UCSD-AML1 (cell line): ENCODE results near the gene PAX5.

Experiments used
- DNase-seq: peaks from one replicate; lab custom pipeline; 2025; ENCODE audit not compliant: unreplicated experiment; lab: John Stamatoyannopoulos, UW

Gene PAX5

DNA sequence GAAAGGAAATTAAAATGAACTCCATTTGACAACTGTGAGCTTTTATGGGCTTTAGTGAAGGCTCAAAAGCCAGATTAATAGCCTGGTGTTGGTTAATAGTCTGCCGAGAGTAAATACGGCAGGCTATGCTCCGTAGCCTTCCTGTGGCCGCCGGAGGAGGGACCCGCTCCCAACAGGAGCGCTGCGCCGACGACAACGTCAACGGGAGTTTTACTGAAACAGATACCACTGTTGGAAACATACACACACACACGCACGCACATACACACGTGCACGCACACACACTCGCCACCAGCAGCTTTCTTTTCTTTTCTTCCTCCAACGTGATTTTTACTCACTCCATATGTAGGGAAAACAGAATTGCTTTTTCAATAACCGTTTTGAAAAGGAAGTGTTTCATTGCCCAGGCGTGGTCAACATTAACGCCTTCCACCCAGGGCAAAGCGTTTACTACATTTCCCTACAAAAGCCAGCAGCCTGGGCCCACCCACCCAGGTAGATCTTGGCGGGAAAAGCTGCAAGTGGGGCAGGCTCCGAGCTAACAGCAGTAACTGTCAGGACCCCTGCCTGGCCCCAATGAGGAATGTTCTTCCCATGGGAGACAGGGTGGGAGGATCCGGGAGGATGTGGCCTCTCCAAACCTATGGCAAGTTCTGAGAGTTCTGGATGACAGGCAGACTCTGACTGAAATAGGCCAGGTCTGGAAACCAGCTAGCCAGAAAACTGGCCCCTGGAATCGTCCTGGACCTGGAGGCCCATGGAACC is 72.3 kb downstream of the PAX5 start:
- DNase-seq = no peak

DNA sequence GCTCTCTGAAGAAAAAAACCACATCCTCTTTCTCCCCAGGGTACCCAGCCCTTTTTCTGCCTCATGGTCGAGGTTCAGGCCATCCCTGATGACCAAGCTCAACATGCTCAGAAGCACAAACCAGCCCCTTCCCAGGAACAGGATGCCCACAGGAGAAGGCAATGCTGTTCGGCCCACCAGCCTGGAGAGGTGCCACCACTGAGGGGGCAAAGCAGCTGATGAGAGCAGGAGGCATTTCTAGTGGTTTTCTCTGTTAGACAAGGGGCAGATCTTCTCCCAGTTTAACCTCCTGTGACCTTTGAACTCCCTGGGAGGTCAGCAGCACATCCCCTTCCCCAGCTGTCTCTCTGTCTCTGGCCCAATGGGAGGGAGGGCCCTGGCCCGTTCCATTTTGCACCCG is 73.0 kb downstream of the PAX5 start:
- DNase-seq = no peak

GRCh38 chr9:36960575-36960955 is 73.5 kb downstream of the PAX5 start:
- DNase-seq = no peak

DNA sequence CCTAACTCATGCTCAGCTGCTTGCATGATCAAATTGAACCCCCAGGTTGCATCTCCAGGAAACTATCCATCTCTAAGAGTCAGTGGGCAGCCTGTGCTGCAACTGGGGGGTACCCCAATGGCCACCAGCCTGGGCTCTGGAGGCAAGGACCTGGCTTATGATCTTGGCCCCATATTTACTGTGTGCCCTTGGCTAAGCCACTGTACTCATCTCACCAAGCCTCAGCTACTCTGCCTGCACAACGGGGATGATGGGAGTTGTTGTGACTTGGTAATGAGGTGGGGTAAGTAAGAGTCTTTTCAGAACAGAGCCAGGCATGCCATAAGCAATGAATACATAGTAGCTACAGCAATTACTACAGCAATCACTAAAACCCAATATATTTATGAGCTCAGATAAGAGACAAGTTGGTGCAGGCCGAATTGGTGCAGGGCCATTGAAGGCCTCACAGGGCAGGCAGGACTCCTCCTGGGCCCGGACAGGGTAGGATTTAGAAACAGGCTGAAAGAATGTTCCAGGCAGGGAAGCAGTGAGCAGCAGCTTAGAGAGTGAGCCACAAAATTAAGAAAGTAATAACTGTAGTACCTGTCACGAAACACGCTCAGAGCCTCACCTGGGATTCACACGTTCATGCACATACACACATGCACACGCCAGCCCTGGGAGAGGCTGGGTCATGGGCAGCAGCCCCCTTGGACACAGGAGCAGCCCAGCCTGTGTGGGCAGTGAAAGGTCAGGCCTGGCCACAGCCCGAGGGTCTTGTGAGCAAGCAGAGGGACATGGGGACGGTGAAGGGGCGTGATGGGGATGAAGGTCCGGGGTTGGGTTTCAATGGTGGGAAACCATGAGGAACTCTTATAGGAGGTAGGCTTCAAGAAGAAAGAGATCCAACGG is 74.1 kb downstream of the PAX5 start:
- DNase-seq = no peak

DNA sequence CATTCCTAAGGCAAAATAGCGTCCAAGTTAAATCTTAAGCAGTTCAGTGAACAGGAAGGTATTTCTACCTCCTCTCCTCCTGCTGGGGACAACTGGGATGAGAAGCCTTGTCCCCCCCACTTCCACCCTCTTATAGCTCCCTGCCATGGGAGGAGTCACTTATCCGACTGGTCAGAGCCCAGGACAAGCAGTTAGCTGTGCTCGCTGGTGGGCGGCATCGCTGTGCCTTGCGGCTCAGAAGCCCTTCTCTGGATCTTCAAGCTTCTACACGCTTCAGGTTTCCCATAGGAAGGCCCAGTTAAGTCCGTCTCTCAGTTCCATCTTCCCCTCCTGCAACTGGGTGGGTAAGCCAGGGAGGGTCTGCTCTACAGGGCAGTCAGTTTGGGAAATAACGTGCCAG is 77.2 kb downstream of the PAX5 start:
- no peak for DNase-seq

DNA sequence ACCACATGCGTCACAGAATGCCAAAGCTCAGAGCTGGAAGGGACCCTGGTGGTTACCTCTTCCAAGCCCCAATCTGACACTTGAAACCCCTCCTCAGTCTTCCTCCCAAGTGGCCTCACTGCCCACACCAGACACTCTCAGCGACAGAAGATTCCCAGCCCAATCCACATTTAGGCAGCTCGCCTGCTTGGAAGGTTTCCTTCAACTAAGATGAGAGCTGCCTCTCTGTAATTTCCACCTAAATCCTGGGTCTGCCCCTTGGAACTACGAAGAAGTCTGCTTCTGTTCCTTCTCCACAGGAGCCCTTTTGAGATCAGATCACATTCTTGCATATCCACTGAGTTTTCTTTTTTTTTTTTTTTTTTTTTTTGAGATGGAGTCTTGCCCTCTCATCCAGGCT is 83.7 kb downstream of the PAX5 start:
- DNase-seq = no peak

DNA sequence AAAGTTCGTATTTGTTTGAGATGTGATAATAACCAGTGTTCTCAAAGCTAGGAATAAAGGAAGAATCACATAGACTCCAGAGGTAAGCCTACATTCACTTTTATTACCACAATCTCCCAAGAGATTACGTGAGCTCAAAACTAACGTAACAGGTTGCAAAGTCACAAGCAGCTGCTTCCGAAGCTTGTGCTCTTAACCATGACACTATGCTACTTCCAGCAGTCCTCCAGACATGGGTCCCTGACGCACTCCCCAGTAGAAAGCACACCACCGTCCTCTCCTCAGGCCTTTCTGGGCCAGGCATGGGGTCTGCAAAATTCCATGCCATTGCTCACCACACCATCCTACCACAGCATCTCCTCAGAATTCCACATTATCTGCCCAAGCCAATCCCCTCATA is 84.6 kb downstream of the PAX5 start:
- no peak for DNase-seq

DNA sequence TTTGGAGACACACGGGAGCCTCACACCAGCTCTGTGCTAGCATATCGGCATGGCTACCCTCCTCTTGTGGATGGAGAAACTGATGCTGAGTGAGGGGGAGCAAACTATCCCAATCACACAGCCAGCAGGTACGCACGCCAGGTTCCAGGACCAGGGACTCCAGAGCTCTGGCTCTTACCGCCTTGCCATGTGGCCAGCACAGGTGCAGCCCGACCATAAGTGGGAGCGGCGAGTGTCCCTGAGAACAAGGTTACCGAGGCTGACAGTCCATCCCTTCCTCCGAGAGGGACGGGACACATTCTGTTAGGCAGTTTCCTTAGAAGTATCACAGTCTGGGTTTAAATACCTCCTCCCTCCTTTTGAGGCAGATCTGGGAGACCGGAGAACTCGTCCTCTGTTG is 86.0 kb downstream of the PAX5 start:
- no peak for DNase-seq

DNA sequence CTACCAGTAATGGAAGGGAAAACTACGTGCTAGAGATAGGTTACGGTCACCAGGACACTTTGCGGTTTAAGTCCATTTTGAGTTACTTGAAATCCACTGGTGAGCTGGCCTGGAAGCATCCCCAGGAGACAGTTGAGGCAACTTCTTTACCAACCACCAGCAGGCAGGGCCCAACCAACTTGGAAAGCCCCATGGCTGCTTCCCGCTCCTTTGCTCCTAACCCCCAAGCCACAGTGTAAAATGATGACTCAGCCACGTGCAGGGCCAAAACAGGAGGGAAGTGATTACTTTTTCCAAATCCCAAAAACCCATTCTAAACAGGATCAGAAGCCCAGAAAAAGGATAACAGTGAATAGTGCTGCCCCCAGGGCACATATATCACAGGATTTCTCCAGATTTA is 87.4 kb downstream of the PAX5 start:
- no peak for DNase-seq

- no peak for DNase-seq
Measured at GRCh38 chr9:36945999-36946398, 88.1 kb downstream of the PAX5 start.

DNA sequence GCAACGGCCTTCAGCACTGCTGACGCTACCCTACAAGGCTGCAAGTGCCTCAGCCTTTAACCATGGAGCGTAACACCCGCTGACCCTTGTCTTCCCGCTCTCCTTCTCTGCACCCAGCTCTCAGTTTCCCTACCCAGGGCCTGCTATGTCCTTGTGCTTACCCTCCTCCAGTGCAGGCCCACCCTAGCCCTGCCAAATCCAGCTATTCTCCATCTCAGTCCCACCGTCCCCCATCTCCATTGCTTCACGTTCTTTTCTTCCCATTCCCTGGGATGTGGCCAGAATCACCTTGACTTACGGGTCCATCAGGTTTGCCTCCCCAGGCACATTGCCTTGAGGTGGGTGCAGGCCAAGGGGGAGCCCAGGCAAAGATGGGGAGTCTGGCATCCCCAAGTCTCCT is 91.2 kb downstream of the PAX5 start:
- no peak for DNase-seq

DNA sequence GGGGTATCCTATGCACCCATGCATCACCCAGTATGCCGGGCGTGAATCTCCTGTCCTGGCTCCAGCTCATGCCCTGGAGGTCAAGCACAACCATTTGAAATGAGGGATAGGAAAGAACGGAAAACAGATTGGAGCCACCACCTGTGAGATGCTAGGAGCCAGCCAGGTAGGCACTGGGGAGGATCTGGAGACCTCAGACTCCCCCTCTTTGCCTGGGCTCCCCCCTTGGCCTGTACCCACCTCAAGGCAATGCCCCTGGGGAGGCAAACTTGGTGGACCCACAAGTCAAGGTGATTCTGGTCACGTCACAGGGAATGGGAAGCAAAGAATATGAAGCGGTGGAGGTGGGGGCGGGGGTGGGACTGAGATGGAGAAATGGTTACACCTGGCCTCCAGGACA is 92.6 kb downstream of the PAX5 start:
- no peak for DNase-seq

- no peak for DNase-seq
Measured at GRCh38 chr9:36940881-36941280, 93.2 kb downstream of the PAX5 start.

DNA sequence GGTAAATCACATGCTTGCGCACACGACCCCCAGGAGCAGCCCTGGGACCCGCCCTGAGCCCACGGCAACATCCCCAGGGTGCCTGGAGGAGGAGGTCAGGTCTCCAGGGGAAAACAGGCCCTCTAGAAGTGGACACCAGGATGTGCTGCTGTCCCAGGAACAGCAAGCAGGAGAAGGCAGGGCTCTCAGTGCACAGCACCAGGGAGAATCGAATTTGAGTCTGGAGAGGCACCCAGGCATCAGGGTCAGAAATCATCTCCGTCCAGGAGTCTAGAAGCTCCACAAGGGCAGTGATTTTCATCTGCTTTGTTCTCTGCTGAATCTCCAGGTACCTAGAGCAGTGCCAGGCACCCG is 93.6 kb downstream of the PAX5 start:
- DNase-seq = no peak

DNA sequence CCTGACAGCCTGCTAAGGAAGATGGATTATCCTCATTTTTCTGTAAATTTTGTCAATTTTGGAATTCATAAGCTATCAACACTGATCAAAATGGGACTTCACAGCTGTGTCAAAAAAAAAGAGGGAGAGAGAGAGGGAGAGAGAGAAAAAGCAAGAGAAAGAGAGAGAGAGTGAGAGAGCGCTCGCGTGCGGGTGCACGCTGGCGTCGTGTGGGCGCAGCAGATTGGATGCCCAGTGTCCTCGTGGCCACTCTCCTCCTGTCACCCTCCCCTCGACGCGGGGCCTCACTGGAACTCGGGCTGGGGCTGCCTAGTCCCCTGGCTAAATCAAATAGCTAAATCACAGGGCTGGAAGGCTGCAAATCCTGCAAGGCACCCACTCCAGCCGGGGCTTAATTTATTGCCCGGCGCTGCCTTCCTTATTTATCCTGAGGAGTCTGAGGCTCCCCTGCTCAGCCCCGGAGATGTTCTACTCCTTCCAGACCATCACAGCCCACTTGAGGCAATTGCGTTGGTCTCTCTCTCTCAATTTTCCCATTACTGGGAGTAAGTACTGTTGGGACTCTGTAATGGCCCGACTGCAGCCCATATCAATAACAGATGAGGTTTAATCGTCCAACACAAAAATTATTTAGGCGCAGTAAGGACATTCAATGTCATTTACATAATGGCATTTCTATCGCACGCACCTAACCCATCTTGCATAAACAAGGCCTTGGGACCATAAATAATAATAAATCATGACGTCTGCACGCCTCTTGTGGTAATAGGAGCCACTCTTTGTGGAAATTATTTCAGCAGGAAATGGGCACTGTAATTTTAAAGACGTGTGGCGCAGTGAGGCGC is 94.2 kb downstream of the PAX5 start:
- no peak for DNase-seq

GRCh38 chr9:36939214-36939613 is 94.9 kb downstream of the PAX5 start:
- no peak for DNase-seq

DNA sequence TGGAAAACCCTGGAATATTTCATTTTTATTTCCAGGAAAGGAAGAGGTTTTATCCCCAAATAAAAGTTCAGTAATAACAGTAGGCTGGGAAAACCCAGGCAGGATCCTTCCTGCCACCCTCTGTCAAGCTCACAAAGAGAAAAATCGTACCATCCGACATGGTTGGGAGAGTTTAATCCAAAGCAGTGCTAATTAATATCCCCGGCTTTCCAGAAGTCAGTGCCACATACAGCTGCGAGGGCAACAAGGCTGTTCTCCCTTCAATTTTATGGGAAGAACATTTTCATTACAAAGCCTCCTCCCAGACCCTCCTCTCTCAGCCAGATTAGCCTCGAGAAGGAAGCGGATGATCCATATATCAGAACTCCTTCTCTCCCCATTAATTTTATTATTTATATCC is 95.5 kb downstream of the PAX5 start:
- no peak for DNase-seq

GRCh38 chr9:36937951-36938350 is 96.1 kb downstream of the PAX5 start:
- no peak for DNase-seq

DNA sequence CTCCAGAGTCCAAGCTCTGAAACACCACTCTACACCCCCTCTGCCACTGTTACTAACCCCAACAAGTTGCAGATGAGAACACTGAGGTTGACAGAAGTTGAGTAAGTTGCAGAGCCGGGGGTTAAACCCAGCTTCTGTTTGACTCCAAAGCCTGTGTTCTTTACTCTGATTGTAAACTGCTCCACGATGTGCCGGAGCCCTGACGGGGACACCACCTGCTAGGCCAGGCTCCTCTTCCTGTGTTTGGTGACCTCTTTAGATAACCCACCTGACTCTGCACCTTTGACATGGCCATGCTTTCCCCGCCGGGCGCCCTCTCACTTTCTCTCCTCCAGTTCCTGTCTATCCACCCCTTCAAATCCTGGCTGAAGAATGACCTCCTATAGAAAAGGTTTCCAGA is 96.7 kb downstream of the PAX5 start:
- DNase-seq = no peak

GRCh38 chr9:36936498-36936831 is 97.6 kb downstream of the PAX5 start:
- no peak for DNase-seq

GRCh38 chr9:36935768-36936497 is 98.1 kb downstream of the PAX5 start:
- DNase-seq = no peak
